Bronchial epithelial cell (primary cell): ENCODE measurements around the gene NLRP1. TPM values are rescaled to one million over a fixed set of nuclear protein-coding genes. Genes with fewer than 3 reads are reported as not detected.

Experiments used
- DNase-seq: peaks from one replicate; pipeline ENCODE4 v3.0.0-alpha.2; 2010; ENCODE audit warnings: low read depth
- FAIRE-seq: peaks from 2 replicates; lab custom pipeline; 2011; peaks lifted over from hg19 to GRCh38; lab: Jason Lieb, UNC
- H3K27me3 ChIP-seq: 2 replicates; pipeline ENCODE4 v1.5.1; 2011; ENCODE audit warnings: low read length; ENCODE audit not compliant: control insufficient read depth, insufficient read depth
- H3K36me3 ChIP-seq: 2 replicates; pipeline ENCODE4 v1.5.1; 2011; ENCODE audit warnings: low read length; ENCODE audit not compliant: control insufficient read depth, insufficient read depth
- H3K4me3 ChIP-seq: 2 replicates; pipeline ENCODE4 v1.5.1; 2011; ENCODE audit warnings: mild to moderate bottlenecking, low read depth, low read length, control low read depth
- total RNA-seq: library from RNA; depleted of rRNA; stranded (reverse); fragments of >200 nt; gene quantifications from 2 replicates; pipeline ENCODE4 v1.2.1, GENCODE V29; 2014
- TF ChIP-seq, protein P1 (sequence below): IDR thresholded peaks from 2 replicates; pipeline ENCODE4 v1.5.1; 2011; ENCODE audit warnings: mild to moderate bottlenecking, moderate library complexity, low read length, control low read depth, inconsistent platforms; ENCODE audit not compliant: insufficient read depth, severe bottlenecking

The NLRP1 gene
- 12.9 and 17.0 TPM in 2 replicates for total RNA-seq

DNA sequence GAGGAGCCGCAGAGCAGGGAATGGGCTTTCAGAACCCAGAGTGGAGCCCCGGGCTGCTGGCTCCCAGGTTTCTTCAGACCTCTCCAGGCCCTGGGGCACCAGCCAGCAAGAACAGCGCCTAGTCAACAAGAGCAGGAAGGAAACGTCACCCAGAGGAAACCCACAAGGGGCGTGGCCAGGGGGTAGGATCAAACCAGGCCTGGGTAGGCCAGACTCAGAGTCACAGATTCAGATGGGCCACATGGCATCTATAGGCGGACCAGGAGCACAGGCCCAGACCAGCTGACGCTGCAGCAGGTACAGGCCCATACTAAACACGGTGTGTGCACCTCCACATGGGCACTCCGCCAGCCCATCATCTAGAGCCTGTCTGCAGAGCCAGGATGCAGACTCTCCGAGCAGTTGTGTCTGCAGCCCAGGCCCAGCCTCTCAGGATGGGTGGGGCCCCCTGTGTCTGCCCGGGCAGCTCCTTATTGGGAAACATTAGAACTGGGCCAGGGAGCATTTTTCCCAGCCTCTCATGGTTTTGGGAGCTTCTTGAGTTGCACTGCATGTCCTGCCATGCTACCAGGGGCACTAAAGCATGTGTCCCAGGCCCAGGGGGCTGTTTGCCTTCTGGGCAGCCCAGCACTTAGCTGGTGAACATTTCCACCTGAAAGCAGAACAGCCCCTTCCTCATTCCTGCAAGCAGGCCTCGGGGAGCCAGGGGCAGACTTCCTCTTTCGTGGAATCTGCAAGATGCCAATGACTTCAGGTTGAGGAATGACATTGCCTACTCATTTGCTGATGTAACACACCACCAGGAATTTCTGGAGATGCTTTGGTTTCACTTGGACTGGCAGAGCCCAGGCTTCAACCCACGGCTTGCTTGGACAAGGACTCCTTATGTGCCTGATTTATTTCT, at the start of gene NLRP1:
NLRP1 (minus strand) TSS at position 127 of the 904 bp plus-strand sequence. CDS start 552 bp downstream, outside the sequence.
- no peaks in the 10 kb centered on the region for H3K27me3 ChIP-seq
- H3K4me3 ChIP-seq: peak within 1 kb of the TSS; percentile 59
- DNase-seq (peak; percentile 99), FAIRE-seq (peak; percentile 99)
- TF ChIP-seq, protein P1, sequence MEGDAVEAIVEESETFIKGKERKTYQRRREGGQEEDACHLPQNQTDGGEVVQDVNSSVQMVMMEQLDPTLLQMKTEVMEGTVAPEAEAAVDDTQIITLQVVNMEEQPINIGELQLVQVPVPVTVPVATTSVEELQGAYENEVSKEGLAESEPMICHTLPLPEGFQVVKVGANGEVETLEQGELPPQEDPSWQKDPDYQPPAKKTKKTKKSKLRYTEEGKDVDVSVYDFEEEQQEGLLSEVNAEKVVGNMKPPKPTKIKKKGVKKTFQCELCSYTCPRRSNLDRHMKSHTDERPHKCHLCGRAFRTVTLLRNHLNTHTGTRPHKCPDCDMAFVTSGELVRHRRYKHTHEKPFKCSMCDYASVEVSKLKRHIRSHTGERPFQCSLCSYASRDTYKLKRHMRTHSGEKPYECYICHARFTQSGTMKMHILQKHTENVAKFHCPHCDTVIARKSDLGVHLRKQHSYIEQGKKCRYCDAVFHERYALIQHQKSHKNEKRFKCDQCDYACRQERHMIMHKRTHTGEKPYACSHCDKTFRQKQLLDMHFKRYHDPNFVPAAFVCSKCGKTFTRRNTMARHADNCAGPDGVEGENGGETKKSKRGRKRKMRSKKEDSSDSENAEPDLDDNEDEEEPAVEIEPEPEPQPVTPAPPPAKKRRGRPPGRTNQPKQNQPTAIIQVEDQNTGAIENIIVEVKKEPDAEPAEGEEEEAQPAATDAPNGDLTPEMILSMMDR: no peak
- H3K36me3 ChIP-seq: peaks cover 9% of the 10 kb centered on the region

DNA sequence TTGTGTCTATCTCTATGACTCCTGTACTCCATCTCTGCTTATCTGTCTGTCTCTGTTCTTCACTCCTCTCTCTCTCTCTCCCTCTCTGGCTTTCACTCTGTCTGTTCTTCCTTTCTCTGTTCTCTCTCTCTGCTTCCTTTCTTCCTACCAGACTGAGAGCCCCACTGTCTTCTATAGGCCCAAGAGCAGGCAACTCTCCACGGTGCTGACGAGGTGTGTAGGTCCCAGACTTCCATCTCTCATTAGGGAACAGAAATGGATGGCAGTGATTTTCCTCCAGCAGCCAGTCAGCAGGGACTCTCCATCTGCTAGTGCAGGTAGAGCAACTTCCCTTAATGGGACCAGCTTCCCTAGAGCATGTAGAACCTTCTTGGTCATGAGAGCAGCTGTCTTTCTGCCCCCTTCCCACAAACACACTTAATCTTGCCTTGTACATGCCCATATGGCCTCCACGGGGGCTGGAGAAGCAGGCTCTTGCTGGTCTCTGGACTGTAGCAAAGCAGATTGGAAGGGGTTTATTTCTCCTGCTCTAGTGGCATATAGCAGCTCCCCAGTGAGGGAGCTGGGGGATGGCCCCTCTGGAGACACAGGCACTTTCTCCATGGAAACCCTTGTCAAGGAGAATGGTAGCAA, 47.8 kb upstream of the NLRP1 start:
- DNase-seq (no peak), FAIRE-seq (no peak)
- H3K27me3 ChIP-seq: no peaks in the 10 kb centered on the region
- H3K36me3 ChIP-seq: no peaks in the 10 kb centered on the region
- no peak overlapping the region for H3K4me3 ChIP-seq
- TF ChIP-seq, protein P1: no peak

DNA sequence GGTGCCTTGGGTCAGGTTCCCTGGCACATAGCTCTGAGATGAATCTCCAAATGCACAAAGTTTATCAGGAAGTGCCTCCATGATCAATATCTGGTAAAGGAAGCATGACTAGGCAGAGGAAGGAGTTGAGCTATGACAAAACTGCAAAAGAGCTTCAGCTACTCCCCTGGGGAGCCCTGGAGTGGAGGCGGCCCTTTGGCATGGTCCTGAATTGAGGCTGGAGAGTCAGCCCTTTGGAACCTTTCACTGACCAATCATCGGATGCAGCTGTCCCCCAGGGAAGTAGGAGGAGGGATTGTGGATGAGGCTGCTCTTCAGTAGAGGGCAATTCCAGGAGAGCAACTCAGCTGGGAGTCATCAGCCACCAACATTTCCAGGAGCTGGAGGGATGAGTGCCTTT, 46.1 kb upstream of the NLRP1 start:
- TF ChIP-seq, protein P1: no peak
- FAIRE-seq: no peak
- Histone ChIP-seq H3K36me3 (no peaks in the 10 kb centered on the region), H3K27me3 (no peaks in the 10 kb centered on the region), H3K4me3 (no peak overlapping the region)
- no peak for DNase-seq

DNA sequence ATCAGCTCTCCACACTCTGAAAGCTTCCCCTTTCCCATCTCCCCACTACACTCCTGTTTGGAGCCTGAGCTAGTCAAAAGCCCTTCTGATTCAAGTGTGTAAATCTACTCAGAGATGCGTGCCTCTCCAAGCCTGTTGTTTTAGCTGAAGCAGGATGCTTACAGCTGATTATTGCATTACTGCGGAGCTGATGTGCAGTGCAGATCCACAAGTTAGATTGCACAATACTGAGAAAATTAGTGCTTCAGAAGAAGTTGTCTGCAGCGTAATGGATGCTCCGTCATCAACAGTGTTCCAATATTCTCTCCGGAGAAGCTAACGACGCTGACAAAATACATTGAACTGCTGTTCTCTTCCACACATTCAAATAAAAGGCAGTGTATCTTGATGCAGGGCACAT, 44.8 kb upstream of the NLRP1 start:
- DNase-seq (no peak), FAIRE-seq (no peak)
- Histone ChIP-seq H3K36me3 (no peaks in the 10 kb centered on the region), H3K4me3 (no peak overlapping the region), H3K27me3 (no peaks in the 10 kb centered on the region)
- TF ChIP-seq, protein P1: no peak

DNA sequence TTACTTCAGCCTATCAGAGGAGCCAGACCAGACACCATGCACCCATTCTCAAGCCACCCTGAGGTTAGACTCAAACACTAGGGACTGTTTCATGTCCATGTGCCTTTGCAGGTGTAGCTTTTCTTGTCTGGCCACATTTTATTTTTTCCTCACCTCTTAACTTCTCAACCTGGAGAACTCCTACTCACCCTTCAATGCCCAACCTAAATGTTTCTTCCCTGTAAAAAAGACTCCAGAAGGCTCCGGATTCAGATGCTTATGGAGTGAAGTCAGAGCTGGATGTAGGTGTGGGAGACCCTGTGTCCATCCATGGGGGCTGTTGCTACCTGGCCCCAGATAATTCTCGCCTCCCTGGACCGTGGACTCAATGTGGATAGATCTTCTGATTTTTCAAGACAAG, 44.0 kb upstream of the NLRP1 start:
- no peaks in the 10 kb centered on the region for H3K27me3 ChIP-seq
- DNase-seq (no peak), FAIRE-seq (no peak)
- no peaks in the 10 kb centered on the region for H3K36me3 ChIP-seq
- TF ChIP-seq, protein P1: no peak
- no peak overlapping the region for H3K4me3 ChIP-seq
